MM.1S (cell line): ENCODE measurements around the gene TAF1D.

ENCODE experiments used
- CTCF ChIP-seq: fragments of 300-600 bp; sonication (generic); IDR thresholded peaks from 2 replicates; pipeline ENCODE4 v1.5.1; 2016; ENCODE audit warnings: antibody characterized with exemption, low read length, mixed read lengths
- EZH2 ChIP-seq: fragments of 300-600 bp; sonication (generic); optimal IDR thresholded peaks from 2 replicates; pipeline ENCODE3; 2017; ENCODE audit warnings: low read depth, mild to moderate bottlenecking, antibody characterized with exemption, low read length, mixed read lengths
- EZH2phosphoT487 ChIP-seq: fragments of 300-600 bp; sonication (generic); IDR thresholded peaks from 2 replicates; pipeline ENCODE4 v1.6.1; 2018; ENCODE audit warnings: antibody characterized with exemption, low read length

GRCh38 chr11:93720522-93720921 lies 20.8 kb downstream of the TAF1D start:
- TF ChIP-seq CTCF (no peak), EZH2 (no peak), EZH2phosphoT487 (no peak)
